ENCODE data around the gene PCSK7.
A peak's percentile ranks its signal among the peaks of the same experiment; 100 is the strongest.

PCSK7 gene

GRCh38 chr11:117231842-117232091, at the start of gene PCSK7:
Gene PCSK7, minus strand, starts transcription at chr11:117232073. Its CDS starts 2,229 bp downstream, at chr11:117229844.
- TF ChIP-seq EZH2 (IDR thresholded peaks at IDR 0.05; ENCODE audit: borderline replicate concordance, low read depth, low read length, severe bottlenecking) (no peak), CTCF (IDR thresholded peaks at IDR 0.05; ENCODE audit: borderline replicate concordance, extremely low read depth, low read length, poor library complexity, severe bottlenecking) (no peak)
- H3K9ac ChIP-seq (ENCODE audit: low read depth, low read length): peak within 1 kb of the TSS; percentile 71
- peaks cover 44% of the 10 kb centered on the region for H3K4me1 ChIP-seq (ENCODE audit: insufficient read depth, low read length)
- H3K27ac ChIP-seq (ENCODE audit: low read length): peak within 1 kb of the TSS; percentile 84
- H3K27me3 ChIP-seq (ENCODE audit: insufficient read depth, low read length, poor library complexity): no peaks in the 10 kb centered on the region
- DNase-seq: no peak
- peak within 1 kb of the TSS; percentile 81 to 91 for H3K4me3 ChIP-seq (ENCODE audit: low read depth in 1 of 2, low read length in 2 of 2)
- no peak for ATAC-seq (ENCODE audit: insufficient read depth, low read depth)
- H4K20me1 ChIP-seq (ENCODE audit: insufficient read depth, low read length): peaks cover 19% of the 10 kb centered on the region
- H3K36me3 ChIP-seq (ENCODE audit: insufficient read depth, low read length): peaks cover 38% of the 10 kb centered on the region
- H2AFZ ChIP-seq (ENCODE audit: low read depth, low read length): peak within 1 kb of the TSS; percentile 88
- H3K4me2 ChIP-seq (ENCODE audit: insufficient read depth, low read length): peak within 1 kb of the TSS; percentile 100
- H3K79me2 ChIP-seq (ENCODE audit: insufficient read depth, low read length): peaks cover 53% of the 10 kb centered on the region
- H3K9me3 ChIP-seq (ENCODE audit: insufficient read depth, low read length, severe bottlenecking): no peaks in the 10 kb centered on the region

GRCh38 chr11:117281159-117281558, 49.3 kb upstream of the PCSK7 start:
- no peak overlapping the region for H3K9ac ChIP-seq (ENCODE audit: low read depth, low read length)
- no peaks in the 10 kb centered on the region for H3K4me1 ChIP-seq (ENCODE audit: insufficient read depth, low read length)
- no peak overlapping the region for H3K4me2 ChIP-seq (ENCODE audit: insufficient read depth, low read length)
- H3K27me3 ChIP-seq (ENCODE audit: insufficient read depth, low read length, poor library complexity): no peaks in the 10 kb centered on the region
- DNase-seq (no peak), ATAC-seq (ENCODE audit: insufficient read depth, low read depth) (no peak)
- no peak overlapping the region for H3K4me3 ChIP-seq (ENCODE audit: low read depth in 1 of 2, low read length in 2 of 2)
- no peak overlapping the region for H3K27ac ChIP-seq (ENCODE audit: low read length)
- H3K9me3 ChIP-seq (ENCODE audit: insufficient read depth, low read length, severe bottlenecking): no peaks in the 10 kb centered on the region
- TF ChIP-seq EZH2 (IDR thresholded peaks at IDR 0.05; ENCODE audit: borderline replicate concordance, low read depth, low read length, severe bottlenecking) (no peak), CTCF (IDR thresholded peaks at IDR 0.05; ENCODE audit: borderline replicate concordance, extremely low read depth, low read length, poor library complexity, severe bottlenecking) (no peak)
- no peaks in the 10 kb centered on the region for H3K79me2 ChIP-seq (ENCODE audit: insufficient read depth, low read length)
- H3K36me3 ChIP-seq (ENCODE audit: insufficient read depth, low read length): peaks cover 58% of the 10 kb centered on the region
- no peaks in the 10 kb centered on the region for H4K20me1 ChIP-seq (ENCODE audit: insufficient read depth, low read length)
- H2AFZ ChIP-seq (ENCODE audit: low read depth, low read length): no peak overlapping the region

GRCh38 chr11:117279711-117280376, 48.0 kb upstream of the PCSK7 start:
- TF ChIP-seq CTCF (IDR thresholded peaks at IDR 0.05; ENCODE audit: borderline replicate concordance, extremely low read depth, low read length, poor library complexity, severe bottlenecking): no peak
- no peak for TF ChIP-seq EZH2 (IDR thresholded peaks at IDR 0.05; ENCODE audit: borderline replicate concordance, low read depth, low read length, severe bottlenecking)
- H3K4me3 ChIP-seq (ENCODE audit: low read depth in 1 of 2, low read length in 2 of 2): no peak overlapping the region
- no peaks in the 10 kb centered on the region for H3K9me3 ChIP-seq (ENCODE audit: insufficient read depth, low read length, severe bottlenecking)

More at GRCh38 chr11:117279711-117280376, 48.0 kb upstream of the PCSK7 start:
- Histone ChIP-seq H3K36me3 (ENCODE audit: insufficient read depth, low read length) (peaks cover 50% of the 10 kb centered on the region), H3K79me2 (ENCODE audit: insufficient read depth, low read length) (no peaks in the 10 kb centered on the region), H3K27me3 (ENCODE audit: insufficient read depth, low read length, poor library complexity) (no peaks in the 10 kb centered on the region), H3K4me2 (ENCODE audit: insufficient read depth, low read length) (no peak overlapping the region), H3K4me1 (ENCODE audit: insufficient read depth, low read length) (no peaks in the 10 kb centered on the region), H2AFZ (ENCODE audit: low read depth, low read length) (no peak overlapping the region), H3K9ac (ENCODE audit: low read depth, low read length) (no peak overlapping the region), H4K20me1 (ENCODE audit: insufficient read depth, low read length) (no peaks in the 10 kb centered on the region), H3K27ac (ENCODE audit: low read length) (no peak overlapping the region)
- DNase-seq: no peak
- ATAC-seq (ENCODE audit: insufficient read depth, low read depth): no peak

Data from DND-41 (cell line).